Activated T-helper 1 cell treated with Interleukin-2 at 50 U/mL for 16 hours (primary cell): ENCODE measurements around the gene CCZ1.
"Not testable (repeated sequence)": the region's sequence is repeated elsewhere in the genome, so short reads cannot be mapped to it uniquely, and the experiment has no call there.

Experiments used
- DNase-seq: peaks from one replicate; pipeline ENCODE4 v3.0.0-alpha.2; 2020; ENCODE audit warnings: low read depth

CCZ1 gene

GRCh38 chr7:5908835-5909234 lies 10.3 kb downstream of the CCZ1 start:
- DNase-seq: not testable (repeated sequence)

- not testable (repeated sequence) for DNase-seq
Measured at GRCh38 chr7:5916529-5916928, 18.0 kb downstream of the CCZ1 start.

- not testable (repeated sequence) for DNase-seq
Measured at GRCh38 chr7:5924180-5924579, 25.6 kb downstream of the CCZ1 start.

- not testable (repeated sequence) for DNase-seq
Measured at GRCh38 chr7:5924630-5925029, 26.1 kb downstream of the CCZ1 start.

- not testable (repeated sequence) for DNase-seq
Measured at GRCh38 chr7:5926263-5926870, 27.8 kb downstream of the CCZ1 start.

GRCh38 chr7:5930290-5930689 lies 31.8 kb downstream of the CCZ1 start:
- not testable (repeated sequence) for DNase-seq

- not testable (repeated sequence) for DNase-seq
Measured at GRCh38 chr7:5931250-5931649, 32.7 kb downstream of the CCZ1 start.

- not testable (repeated sequence) for DNase-seq
Measured at GRCh38 chr7:5931905-5932644, 33.5 kb downstream of the CCZ1 start.

GRCh38 chr7:5934945-5935450 lies 36.5 kb downstream of the CCZ1 start:
- DNase-seq: not testable (repeated sequence)

- not testable (repeated sequence) for DNase-seq
Measured at GRCh38 chr7:5963205-5963604, 64.7 kb downstream of the CCZ1 start.

- DNase-seq: not testable (repeated sequence)
Measured at GRCh38 chr7:5963810-5964209, 65.3 kb downstream of the CCZ1 start.

- not testable (repeated sequence) for DNase-seq
Measured at GRCh38 chr7:5970347-5970911, 71.9 kb downstream of the CCZ1 start, which contains the start of gene RSPH10B. Gene RSPH10B, minus strand, starts transcription at chr7:5970689. Its CDS starts 3,573 bp downstream, at chr7:5967116.

- not testable (repeated sequence) for DNase-seq
Measured at GRCh38 chr7:5973580-5973979, 75.0 kb downstream of the CCZ1 start.
